CD14-positive monocyte (primary cell): ENCODE results near the gene CPN1. TPM values are rescaled to one million over a fixed set of nuclear protein-coding genes. Genes with fewer than 3 reads are reported as not detected.

Experiments used
- DNase-seq, 3 donors: peaks; one replicate each; pipeline ENCODE4 v3.0.0-alpha.2; 2011 to 2022
- H2AFZ ChIP-seq: 2 replicates; pipeline ENCODE4 v1.6.0; 2012; ENCODE audit warnings: mild to moderate bottlenecking, low read depth, low read length, inconsistent platforms; ENCODE audit not compliant: insufficient read depth, poor library complexity, severe bottlenecking
- H3K27ac ChIP-seq, 2 donors: 1 replicate in 1 of 2; 2 replicates in 1 of 2; pipeline ENCODE4 v1.5.1; 2012 to 2013; ENCODE audit warnings: low read length in 2 of 2, control low read depth in 1 of 2, inconsistent platforms in 1 of 2, low read depth in 1 of 2, mild to moderate bottlenecking in 1 of 2
- H3K27me3 ChIP-seq, 2 donors: one replicate each; pipeline versions ENCODE4 v1.6.0 to v1.6.1; 2011 to 2013; ENCODE audit warnings: low read length in 2 of 2; ENCODE audit not compliant: control insufficient read depth in 2 of 2, insufficient read depth in 2 of 2
- H3K36me3 ChIP-seq, 2 donors: replicated peaks in 1 of 2; 1 replicate in 1 of 2; 2 replicates in 1 of 2; pipeline versions ENCODE4 v1.5.1 to v1.6.1; 2012 to 2013; ENCODE audit warnings: low read length in 2 of 2, control low read depth in 1 of 2, inconsistent platforms in 1 of 2, mild to moderate bottlenecking in 1 of 2; ENCODE audit not compliant: insufficient read depth in 2 of 2, control insufficient read depth in 1 of 2
- H3K4me1 ChIP-seq, 2 donors: 1 replicate in 1 of 2; 2 replicates in 1 of 2; pipeline versions ENCODE4 v1.5.1 to v1.6.1; 2012 to 2013; ENCODE audit warnings: low read length in 2 of 2, control low read depth in 1 of 2, inconsistent platforms in 1 of 2, mild to moderate bottlenecking in 1 of 2, moderate library complexity in 1 of 2; ENCODE audit not compliant: insufficient read depth in 2 of 2, control insufficient read depth in 1 of 2
- H3K4me2 ChIP-seq: replicated peaks from 2 replicates; pipeline ENCODE3; 2012; ENCODE audit warnings: low read length, moderate library complexity, mild to moderate bottlenecking; ENCODE audit not compliant: poor library complexity, severe bottlenecking; ENCODE audit errors: extremely low read depth
- H3K4me3 ChIP-seq, 3 experiments: fragments of 200-600 bp in 1 of 3; sonication (generic) in 1 of 3; replicated peaks in 1 of 3; 1 replicate in 2 of 3; 2 replicates in 1 of 3; pipeline ENCODE4 v1.5.1; 2011 to 2013; ENCODE audit warnings: low read length in 3 of 3, mild to moderate bottlenecking in 3 of 3, control low read depth in 2 of 3, low read depth in 2 of 3, inconsistent platforms in 1 of 3, moderate library complexity in 1 of 3
- H3K79me2 ChIP-seq: 2 replicates; pipeline ENCODE4 v1.6.0; 2012; ENCODE audit warnings: mild to moderate bottlenecking, control low read depth, inconsistent platforms, low read length, moderate library complexity; ENCODE audit not compliant: insufficient read depth
- H3K9ac ChIP-seq: 2 replicates; pipeline ENCODE4 v1.6.0; 2017; ENCODE audit warnings: low read length, mild to moderate bottlenecking; ENCODE audit not compliant: insufficient read depth, poor library complexity, severe bottlenecking
- H3K9me3 ChIP-seq, 2 donors: replicated peaks in 1 of 2; 1 replicate in 1 of 2; 2 replicates in 1 of 2; pipeline versions ENCODE4 v1.5.1 to v1.6.1; 2012 to 2013; ENCODE audit warnings: low read length in 2 of 2, control low read depth in 1 of 2; ENCODE audit not compliant: control insufficient read depth in 1 of 2, insufficient read depth in 1 of 2
- H4K20me1 ChIP-seq: 2 replicates; pipeline ENCODE4 v1.6.0; 2012; ENCODE audit warnings: mild to moderate bottlenecking, low read length, control low read depth, moderate library complexity; ENCODE audit not compliant: insufficient read depth
- H3K27ac Mint-ChIP-seq, 7 donors: one replicate each; pipeline ENCODE4 v1.8.0; 2020; ENCODE audit warnings: mild to moderate bottlenecking in 7 of 7, mixed read lengths in 7 of 7, moderate library complexity in 6 of 7, inconsistent platforms in 2 of 7
- H3K27me3 Mint-ChIP-seq, 3 donors: one replicate each; pipeline ENCODE4 v1.8.0; 2021 to 2022; ENCODE audit warnings: low read depth in 3 of 3, mild to moderate bottlenecking in 3 of 3, mixed read lengths in 3 of 3, moderate library complexity in 3 of 3, inconsistent platforms in 1 of 3
- H3K36me3 Mint-ChIP-seq, 2 donors: one replicate each; pipeline ENCODE4 v1.8.0; 2020; ENCODE audit warnings: mixed read lengths in 2 of 2, inconsistent platforms in 1 of 2, mild to moderate bottlenecking in 1 of 2
- H3K4me1 Mint-ChIP-seq: one replicate; pipeline ENCODE4 v1.8.0; 2020; ENCODE audit warnings: mild to moderate bottlenecking, mixed read lengths
- H3K4me3 Mint-ChIP-seq, 2 donors: one replicate each; pipeline ENCODE4 v1.8.0; 2020; ENCODE audit warnings: mild to moderate bottlenecking in 2 of 2, mixed read lengths in 2 of 2, moderate library complexity in 1 of 2
- H3K9me3 Mint-ChIP-seq, 7 donors: one replicate each; pipeline ENCODE4 v1.8.0; 2020 to 2022; ENCODE audit warnings: mixed read lengths in 7 of 7, mild to moderate bottlenecking in 6 of 7, moderate library complexity in 6 of 7, inconsistent platforms in 2 of 7
- CTCF ChIP-seq: fragments of 200-600 bp; IDR thresholded peaks from one replicate; pipeline ENCODE4 v1.8.0; 2022; ENCODE audit warnings: antibody characterized with exemption, mild to moderate bottlenecking
- WGBS: methylation state at CpG from one replicate; pipeline ENCODE4 v1.1.5; 2013; ENCODE audit warnings: missing lambda C conversion rate; ENCODE audit not compliant: insufficient coverage; 5-methylcytosine and 5-hydroxymethylcytosine counted together
- intact Hi-C, 2 donors: fragments of 100-400 bp; cut with micrococcal nuclease; formaldehyde crosslinking; loops; one replicate each; pipeline versions ENCODE4 v1.15.0 to v1.15.1; 2023
- polyA plus RNA-seq, 3 donors: library from polyadenylated mRNA; depleted of rRNA in 1 of 3; unstranded in 2 of 3; stranded (reverse) in 1 of 3; fragments of 300-500 nt in 2 of 3; fragments of >200 nt in 1 of 3; fragmentation: Illumina TruSeq in 2 of 3; gene quantifications; 1 replicate in 2 of 3; 2 replicates in 1 of 3; pipeline ENCODE4 v1.2.3, GENCODE V29; 2012 to 2021

Gene CPN1
- polyA plus RNA-seq, 3 donors: not detected

- Mint-ChIP-seq H3K27ac (no peak overlapping the region), H3K4me1 (no peaks in the 10 kb centered on the region), H3K27me3 (peaks cover 1 to 3% (median 2%) of the 10 kb centered on the region in 3 donors), H3K36me3 (no peaks in the 10 kb centered on the region), H3K4me3 (no peak overlapping the region), H3K9me3 (peaks cover 0 to 3% (median 0%) of the 10 kb centered on the region in 7 donors)
- intact Hi-C loops: no loop called here
- Histone ChIP-seq H3K4me1 (no peaks in the 10 kb centered on the region), H3K9ac (no peak overlapping the region), H3K27ac (no peak overlapping the region), H4K20me1 (no peaks in the 10 kb centered on the region), H3K36me3 (no peaks in the 10 kb centered on the region), H3K27me3 (no peaks in the 10 kb centered on the region), H3K4me3 (no peak overlapping the region), H3K4me2 (no peak overlapping the region), H2AFZ (no peak overlapping the region), H3K9me3 (no peaks in the 10 kb centered on the region), H3K79me2 (no peaks in the 10 kb centered on the region)
- no peak for TF ChIP-seq CTCF
- DNase-seq: no peak
These were observed 9.2 kb downstream of the CPN1 start for GRCh38 chr10:100072514-100072913.

- H3K27me3 ChIP-seq: no peaks in the 10 kb centered on the region
- no CpG with 5 or more reads among the region's 2 CpGs for WGBS
- H3K4me1 ChIP-seq: no peaks in the 10 kb centered on the region
- Mint-ChIP-seq H3K36me3 (no peaks in the 10 kb centered on the region), H3K9me3 (peaks cover 0 to 3% (median 0%) of the 10 kb centered on the region in 7 donors), H3K27ac (no peak overlapping the region), H3K27me3 (peaks cover 1 to 3% (median 2%) of the 10 kb centered on the region in 3 donors), H3K4me1 (no peaks in the 10 kb centered on the region), H3K4me3 (no peak overlapping the region)
- no peaks in the 10 kb centered on the region for H3K9me3 ChIP-seq
- no peak overlapping the region for H3K4me3 ChIP-seq
- no peak overlapping the region for H3K9ac ChIP-seq
- no peak for DNase-seq
- intact Hi-C loops: no loop called here
- TF ChIP-seq CTCF: no peak
- H4K20me1 ChIP-seq: no peaks in the 10 kb centered on the region
- no peak overlapping the region for H3K27ac ChIP-seq
- H2AFZ ChIP-seq: no peak overlapping the region
- H3K79me2 ChIP-seq: no peaks in the 10 kb centered on the region
- H3K4me2 ChIP-seq: no peak overlapping the region
- no peaks in the 10 kb centered on the region for H3K36me3 ChIP-seq
These were observed 10.1 kb downstream of the CPN1 start for GRCh38 chr10:100071529-100071928.
